A549 (cell line): ENCODE results near the gene ZNF808.

Experiments used
- RCOR1 ChIP-seq: fragments of 150-350 bp; IDR thresholded peaks from 2 replicates; pipeline ENCODE4 v1.6.1; 2014; ENCODE audit warnings: antibody characterized with exemption, low read length, low read depth
- TFCP2L1 ChIP-seq: fragments of 250-450 bp; sonication (Bioruptor Pico); IDR thresholded peaks from 2 replicates; pipeline ENCODE4 v1.5.0; 2021; ENCODE audit warnings: mild to moderate bottlenecking
- TF ChIP-seq, protein P1 (sequence below): fragments of >200 bp; sonication (Bioruptor Twin); formaldehyde crosslinking; IDR thresholded peaks from 3 replicates; pipeline ENCODE4 v1.5.1; 2016
- TF ChIP-seq, protein P2 (sequence below): fragments of 450-650 bp; IDR thresholded peaks from 2 replicates; pipeline ENCODE4 v1.6.1; 2014; ENCODE audit warnings: antibody characterized with exemption

DNA sequence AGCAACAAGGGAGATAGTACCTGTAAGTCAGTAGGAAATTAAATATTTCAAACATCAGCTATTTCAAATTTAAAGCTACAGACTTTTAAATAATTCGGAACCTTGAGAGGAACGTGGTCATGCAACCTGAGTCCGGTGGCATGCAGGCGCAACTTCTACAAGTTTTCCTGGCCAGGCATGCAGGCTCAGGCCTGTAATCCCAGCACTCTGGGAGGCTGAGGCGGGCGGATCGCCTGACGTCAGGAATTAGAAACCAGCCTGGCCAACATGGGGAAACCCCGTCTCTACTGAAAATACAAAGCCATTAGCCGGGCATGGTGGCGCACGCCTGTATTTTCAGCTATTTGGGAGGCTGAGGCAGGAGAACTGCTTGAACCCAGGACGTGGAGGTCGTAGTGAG lies 40.5 kb downstream of the ZNF808 start:
- no peak for TF ChIP-seq RCOR1
- TF ChIP-seq, protein P1, sequence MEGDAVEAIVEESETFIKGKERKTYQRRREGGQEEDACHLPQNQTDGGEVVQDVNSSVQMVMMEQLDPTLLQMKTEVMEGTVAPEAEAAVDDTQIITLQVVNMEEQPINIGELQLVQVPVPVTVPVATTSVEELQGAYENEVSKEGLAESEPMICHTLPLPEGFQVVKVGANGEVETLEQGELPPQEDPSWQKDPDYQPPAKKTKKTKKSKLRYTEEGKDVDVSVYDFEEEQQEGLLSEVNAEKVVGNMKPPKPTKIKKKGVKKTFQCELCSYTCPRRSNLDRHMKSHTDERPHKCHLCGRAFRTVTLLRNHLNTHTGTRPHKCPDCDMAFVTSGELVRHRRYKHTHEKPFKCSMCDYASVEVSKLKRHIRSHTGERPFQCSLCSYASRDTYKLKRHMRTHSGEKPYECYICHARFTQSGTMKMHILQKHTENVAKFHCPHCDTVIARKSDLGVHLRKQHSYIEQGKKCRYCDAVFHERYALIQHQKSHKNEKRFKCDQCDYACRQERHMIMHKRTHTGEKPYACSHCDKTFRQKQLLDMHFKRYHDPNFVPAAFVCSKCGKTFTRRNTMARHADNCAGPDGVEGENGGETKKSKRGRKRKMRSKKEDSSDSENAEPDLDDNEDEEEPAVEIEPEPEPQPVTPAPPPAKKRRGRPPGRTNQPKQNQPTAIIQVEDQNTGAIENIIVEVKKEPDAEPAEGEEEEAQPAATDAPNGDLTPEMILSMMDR = no peak
- TF ChIP-seq, protein P2, sequence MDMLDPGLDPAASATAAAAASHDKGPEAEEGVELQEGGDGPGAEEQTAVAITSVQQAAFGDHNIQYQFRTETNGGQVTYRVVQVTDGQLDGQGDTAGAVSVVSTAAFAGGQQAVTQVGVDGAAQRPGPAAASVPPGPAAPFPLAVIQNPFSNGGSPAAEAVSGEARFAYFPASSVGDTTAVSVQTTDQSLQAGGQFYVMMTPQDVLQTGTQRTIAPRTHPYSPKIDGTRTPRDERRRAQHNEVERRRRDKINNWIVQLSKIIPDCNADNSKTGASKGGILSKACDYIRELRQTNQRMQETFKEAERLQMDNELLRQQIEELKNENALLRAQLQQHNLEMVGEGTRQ = no peak
- TF ChIP-seq TFCP2L1 (CRISPR knock-in tag) = no peak
